HG03571 (cell line): ENCODE measurements around the gene CDC42EP1.
"Not testable (repeated sequence)": the region's sequence is repeated elsewhere in the genome, so short reads cannot be mapped to it uniquely, and the experiment has no call there.

Experiments
- ATAC-seq: cut with Tn5 transposase; IDR thresholded peaks from one replicate; pipeline ENCODE4 v1.9.1; 2021; ENCODE audit not compliant: unreplicated experiment

The CDC42EP1 gene

DNA sequence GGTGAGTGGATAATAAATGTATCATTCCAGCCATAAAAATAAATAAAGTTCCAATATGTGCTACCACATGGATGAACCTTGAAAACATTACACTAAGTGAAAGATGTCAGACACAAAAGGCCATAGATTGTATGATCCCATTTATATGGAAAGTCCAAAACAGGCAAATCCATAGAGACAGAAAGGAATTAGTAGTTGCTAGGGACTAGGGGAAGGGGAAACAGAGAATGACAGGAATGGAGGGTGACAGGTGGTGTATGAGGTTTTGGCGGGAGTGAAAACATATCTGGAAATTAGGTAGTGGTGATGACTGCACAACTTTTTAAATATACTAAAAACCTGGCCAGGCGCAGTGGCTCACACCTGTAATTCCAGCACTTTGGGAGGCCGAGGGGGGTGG, 25.8 kb upstream of the CDC42EP1 start:
- no peak for ATAC-seq

- no peak for ATAC-seq
Measured at GRCh38 chr22:37535159-37535558, 25.1 kb upstream of the CDC42EP1 start.

DNA sequence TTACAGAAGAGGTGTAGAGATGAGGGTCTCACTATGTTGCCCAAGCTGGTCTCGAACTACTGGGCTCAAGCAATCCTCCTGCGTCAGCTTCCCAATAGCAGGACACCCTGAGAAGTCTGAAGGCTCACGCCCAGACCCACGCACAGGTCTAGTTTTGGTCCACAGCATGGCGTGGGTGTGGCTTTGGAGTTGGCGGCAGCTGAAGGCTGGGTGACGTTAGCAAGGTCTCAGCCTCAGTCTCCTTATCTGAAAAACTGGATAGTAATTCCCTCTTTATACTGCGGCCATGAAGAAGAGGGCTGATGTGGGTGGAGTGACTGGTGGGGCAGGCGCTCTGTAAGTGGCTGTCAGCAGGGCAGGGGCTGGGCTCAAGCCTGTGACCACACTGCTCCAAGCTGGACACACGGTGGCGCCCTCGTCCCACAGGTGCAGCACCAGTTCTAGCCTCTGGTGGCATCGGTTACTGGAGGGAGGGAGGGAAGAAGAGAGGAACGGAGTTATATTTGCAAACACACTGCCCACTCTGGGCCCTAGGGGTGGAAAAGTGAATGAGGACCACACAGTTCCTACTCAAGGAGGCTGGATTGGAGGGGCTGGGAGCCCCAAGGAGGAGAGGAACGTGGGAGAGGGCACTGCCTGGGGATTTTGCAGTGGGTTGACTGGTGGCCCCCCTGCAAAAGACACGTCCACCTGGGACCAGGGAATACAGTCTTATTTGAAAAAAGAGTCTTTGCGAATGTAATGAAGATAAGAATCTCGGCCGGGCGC, 21.5 kb upstream of the CDC42EP1 start:
- no peak for ATAC-seq

GRCh38 chr22:37539790-37540189, 20.5 kb upstream of the CDC42EP1 start:
- ATAC-seq = not testable (repeated sequence)

- not testable (repeated sequence) for ATAC-seq
Measured at GRCh38 chr22:37542416-37542815, 17.9 kb upstream of the CDC42EP1 start.

GRCh38 chr22:37542959-37543358, 17.3 kb upstream of the CDC42EP1 start:
- ATAC-seq = no peak

DNA sequence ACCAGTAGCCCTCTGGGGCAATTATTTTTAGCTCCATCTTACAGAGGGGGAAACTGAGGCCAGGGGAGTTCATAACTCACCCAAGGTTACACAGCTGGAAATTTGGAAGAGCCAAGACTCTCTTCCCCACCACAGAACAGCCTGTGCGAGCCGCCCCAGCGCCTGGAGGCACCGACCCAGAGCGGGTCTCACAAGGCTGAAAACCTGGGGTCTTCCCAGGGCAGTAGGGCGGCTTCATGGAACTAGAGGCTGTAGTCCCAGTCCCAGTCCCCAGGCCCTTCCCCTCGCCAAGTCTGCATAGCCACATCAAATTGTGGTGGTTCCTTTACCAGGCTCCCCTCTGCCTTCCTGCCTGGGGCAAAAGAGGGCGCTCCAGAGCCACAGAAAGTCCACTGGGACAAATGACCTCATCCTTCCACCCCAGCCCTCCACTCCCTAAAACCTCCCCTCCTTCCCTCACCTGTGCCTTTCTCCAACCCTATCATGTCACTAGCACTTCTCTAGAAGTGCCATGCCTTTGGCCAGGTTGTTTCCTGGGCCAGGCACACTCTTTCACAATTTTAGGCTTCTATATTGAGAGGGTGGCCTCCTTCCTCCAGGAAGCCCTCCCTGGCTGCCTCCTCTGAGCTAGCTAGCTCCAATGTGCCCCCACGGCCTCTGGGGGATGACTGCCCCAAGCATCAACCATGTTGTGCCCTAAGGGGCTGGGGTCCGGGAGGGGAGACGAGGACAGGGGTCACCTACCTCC, 15.2 kb upstream of the CDC42EP1 start:
- no peak for ATAC-seq

DNA sequence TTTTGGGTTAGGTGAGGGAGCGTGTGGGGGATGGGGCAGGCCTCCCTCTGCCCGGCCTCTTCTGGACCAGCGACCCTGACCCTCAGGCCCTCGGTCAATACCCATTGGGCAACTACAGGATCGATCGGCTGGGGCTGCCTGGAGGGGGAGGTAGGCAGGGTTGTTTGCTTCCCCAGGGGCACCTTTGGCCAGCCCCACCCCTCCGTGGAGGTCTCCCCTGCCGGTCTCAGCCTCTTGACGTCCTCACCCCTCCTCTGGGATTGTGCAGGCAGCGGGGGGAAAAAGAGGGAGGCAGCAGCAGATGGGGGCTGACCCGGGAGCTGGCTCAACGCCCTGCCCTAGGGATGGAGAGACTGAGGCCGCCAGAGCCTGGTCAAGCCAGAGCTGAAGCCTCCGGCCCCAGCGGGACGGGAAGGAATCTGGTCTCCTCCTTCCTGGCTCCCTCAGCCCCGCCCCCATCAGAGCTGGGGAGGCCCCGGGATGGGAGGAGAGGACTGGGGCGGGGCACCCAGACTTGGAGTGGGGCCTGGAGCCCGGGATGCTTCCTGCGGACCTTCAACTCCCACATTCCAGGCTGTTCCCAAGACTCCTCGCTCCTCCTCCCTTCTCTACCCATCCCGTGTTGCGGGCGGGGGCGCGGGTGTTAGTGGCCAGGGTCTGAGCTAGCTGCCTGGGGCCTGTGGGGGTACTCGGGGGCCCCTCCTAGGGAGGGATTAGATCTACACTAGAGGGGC, 14.4 kb upstream of the CDC42EP1 start:
- no peak for ATAC-seq

DNA sequence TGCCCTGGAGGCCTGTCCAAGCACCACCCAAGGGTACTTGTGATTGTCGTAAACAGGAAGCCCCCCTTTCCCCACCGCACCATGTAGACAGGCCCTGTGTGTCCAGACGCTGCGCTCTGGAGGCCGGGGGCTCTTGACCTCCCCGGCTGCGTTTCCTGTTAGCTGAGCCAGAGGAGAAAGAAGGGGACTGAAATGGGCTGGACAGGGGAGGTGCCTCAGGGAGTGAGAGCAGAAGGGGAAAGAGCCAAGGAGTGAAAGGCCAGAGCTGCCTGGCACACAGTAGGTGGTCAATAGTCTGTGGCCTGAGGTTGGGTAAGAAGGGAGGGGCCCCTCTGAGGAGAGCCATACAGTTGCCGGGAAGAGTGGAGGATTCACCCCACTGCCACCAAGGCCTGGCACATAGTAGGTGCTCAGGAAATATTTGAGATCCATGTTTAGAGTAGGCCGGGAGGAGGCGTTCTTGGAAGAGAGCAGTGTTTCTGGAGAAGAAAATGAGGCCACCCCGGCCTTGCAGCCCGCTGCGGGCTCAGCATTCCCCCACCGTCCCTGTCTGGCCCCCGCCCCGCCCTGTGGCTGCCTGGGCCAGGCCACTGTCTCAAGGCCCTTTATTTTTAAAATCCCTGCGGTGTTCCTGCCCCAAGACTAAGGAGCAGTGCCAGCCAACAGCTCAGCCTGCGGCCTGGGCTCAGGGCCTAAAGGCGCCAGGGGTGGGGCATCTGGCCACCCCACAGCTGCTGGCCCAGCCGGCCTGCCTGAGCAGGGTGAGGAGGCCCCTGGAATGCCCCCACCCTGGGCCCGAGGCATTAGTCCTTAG, 13.6 kb upstream of the CDC42EP1 start:
- ATAC-seq = no peak

DNA sequence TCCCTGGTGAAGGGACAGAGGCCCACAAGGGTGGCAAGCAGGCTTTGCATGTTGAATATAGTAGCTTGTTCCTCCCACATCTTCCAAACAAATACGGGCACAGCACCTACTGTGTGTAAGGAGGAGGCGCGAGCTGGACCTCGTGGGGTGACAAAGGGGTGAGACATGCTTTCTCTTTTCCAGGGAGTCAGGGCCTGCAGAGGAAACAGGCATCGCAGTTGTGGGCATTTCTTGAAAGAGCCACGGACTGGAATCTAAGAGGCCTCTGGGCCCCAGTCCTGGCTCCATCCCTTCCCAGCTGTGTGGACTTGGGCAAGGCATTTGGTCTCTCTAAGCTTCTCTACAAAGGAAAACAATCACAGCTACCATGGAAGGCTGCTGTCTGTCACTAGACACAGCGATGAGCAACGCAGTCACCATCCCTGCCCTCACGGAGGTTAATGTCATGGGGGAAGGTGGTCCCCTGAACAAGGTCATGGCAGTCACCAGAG, 13.0 kb upstream of the CDC42EP1 start:
- ATAC-seq = no peak

DNA sequence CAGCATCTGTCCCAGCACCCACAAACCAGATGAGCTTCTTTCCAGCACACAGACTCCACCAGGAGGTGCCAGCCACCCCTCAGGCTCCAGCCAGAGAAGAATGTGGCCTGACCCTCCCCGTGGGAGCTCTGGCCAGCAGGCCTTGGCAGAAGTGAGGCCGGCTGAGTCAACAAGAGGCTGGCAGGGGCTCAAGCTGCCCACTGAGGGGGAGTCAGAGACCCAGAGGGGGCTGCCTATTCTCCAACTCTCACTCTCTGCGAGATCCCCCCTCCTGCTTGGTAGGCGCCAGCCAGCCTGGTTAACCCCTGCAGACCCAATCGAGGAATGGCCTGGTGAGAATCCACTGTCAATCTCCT, 10.6 kb upstream of the CDC42EP1 start:
- ATAC-seq = no peak

DNA sequence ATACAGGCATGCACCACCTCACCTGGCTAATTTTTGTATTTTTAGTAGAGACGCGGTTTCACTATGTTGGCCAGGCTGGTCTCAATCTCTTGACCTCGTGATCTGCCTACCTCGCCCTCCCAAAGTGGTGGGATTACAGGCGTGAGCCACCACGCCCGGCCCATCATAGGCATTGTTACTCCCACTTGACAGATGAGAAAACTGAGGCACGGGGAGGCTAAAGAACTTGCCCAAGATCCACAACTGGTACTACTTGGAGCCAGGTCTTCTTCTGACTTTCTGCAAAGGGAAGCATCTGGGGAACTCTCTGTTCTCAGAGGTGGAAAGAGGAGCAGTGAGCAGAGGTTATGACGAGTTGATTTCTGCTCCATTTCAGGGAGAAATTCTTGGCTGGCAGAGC, 9.4 kb upstream of the CDC42EP1 start:
- not testable (repeated sequence) for ATAC-seq

DNA sequence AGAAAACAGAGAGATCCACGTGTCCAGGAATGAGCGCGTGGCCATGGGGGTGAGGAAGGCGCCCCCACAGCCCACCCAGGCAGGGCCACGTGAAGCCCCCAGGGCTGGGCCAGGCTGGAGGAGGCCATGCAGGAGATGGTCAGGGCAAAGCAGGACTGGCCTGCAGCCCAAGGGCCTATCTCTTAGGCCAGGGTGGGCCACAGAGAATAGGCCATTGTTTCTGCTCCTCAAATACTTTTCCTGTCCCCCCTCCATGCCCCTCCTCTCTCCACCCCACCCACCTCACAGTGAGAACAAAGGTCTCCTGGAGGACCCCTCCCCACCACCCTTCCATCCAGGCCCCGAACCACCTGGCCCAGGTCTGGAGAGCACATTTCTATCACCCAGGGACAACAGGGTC, 8.3 kb upstream of the CDC42EP1 start:
- ATAC-seq = no peak

- ATAC-seq = no peak
Measured at GRCh38 chr22:37552524-37553163, 7.6 kb upstream of the CDC42EP1 start.

GRCh38 chr22:37553725-37554124, 6.6 kb upstream of the CDC42EP1 start:
- no peak for ATAC-seq

DNA sequence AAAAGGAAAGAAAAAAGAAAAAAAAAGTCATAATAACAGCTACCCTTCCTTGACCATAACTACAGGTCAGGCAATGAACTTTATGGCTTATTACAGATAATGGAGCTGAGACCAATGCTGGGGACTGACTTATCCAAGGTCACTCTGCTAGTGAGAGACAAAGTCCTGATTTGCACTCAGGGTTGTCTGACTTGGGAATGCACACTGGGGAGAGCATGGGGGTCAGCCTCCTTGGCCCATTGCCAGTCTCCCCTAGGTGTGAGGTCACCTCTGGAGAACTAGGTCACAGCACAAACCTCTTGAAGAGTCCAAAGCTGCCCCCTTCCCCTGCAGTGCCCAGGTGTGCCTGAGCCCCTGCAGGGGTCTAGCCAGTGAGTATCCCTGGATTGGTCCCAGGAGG, 5.3 kb upstream of the CDC42EP1 start:
- ATAC-seq = no peak

DNA sequence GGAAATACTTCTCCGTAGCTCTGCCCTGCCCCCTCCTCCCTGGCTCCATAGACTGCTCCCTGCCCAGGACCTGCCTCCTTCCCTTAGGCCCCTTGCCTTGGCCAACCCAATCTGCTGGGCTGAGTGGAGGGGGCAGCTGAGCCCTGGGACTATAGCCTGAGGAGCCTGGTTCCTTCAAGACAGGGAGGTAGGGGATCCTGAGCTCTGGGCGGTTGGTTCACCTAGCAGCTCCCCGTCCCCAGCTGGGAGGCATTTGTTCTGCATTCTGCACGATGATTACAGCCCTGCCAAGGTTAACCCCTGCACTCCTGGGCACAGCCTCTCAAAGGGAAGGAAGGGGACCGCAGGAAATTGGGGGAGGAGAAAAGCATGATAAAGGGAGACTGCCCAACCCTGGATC, 3.6 kb upstream of the CDC42EP1 start:
- no peak for ATAC-seq

- ATAC-seq = no peak
Measured at GRCh38 chr22:37557321-37558001, 2.8 kb upstream of the CDC42EP1 start.

DNA sequence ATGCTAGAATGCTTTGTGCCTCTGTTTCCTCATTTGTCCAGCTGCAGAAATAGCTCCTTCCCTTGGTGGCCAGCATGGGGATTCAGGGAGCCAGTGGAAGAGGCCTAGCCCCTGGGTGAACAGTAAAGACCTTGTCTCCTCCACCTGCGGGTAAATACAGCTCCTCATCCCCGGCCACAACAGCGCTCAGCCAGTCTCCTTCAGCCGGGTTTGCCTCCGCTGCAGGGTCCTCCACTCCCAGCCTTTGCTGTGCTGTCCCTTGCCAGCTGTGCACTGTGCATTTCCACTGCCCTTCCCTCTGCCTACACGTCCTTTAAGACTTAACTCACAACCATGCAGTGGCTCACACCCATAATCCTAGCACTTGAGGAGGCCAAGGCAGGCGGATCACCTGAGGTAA, 1.5 kb upstream of the CDC42EP1 start:
- ATAC-seq = no peak

DNA sequence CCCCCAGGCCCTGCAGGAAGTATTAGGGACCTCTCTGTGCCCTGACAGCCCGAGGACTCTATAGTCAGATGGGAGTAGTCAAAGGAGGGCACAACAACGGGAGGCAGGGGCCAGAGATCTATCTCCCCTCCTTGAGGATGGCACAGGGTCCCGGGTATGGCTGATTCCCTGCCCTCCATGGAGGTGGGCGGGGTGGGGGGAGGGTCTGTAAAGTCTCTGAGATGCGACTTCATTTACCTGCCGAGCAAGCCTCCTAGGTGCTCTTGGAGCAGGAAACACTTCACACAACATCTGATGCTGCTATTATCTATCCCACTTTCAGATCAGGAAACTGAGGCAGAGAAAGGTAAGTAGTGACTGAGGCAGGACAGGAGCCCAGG, 769 bp upstream of the CDC42EP1 start:
- no peak for ATAC-seq
